HepG2 (cell line): Measurements from ENCODE around the gene C10orf53. TPM values are rescaled to one million over a fixed set of nuclear protein-coding genes. Genes with fewer than 3 reads are reported as not detected.

Source experiments
- ATAC-seq: fragments of 200-7000 bp; cut with Tn5 transposase; 3 replicates; pipeline ENCODE4 v1.9.1; 2020; ENCODE audit warnings: mild to moderate bottlenecking, moderate library complexity
- BruUV-seq: library from RNA; stranded (reverse); fragments of 400-500 nt; replicated peaks from 2 replicates; lab custom pipeline; 2021; lab: Mats Ljungman, UMichigan
- CTCF ChIA-PET: fragments of 300-600 bp; formaldehyde crosslinking; extraction: SDS; loops from one replicate; lab custom pipeline; 2021; ENCODE audit warnings: low total read pairs, inconsistent platforms, low intra/inter-chr PET ratio; lab: Yijun Ruan, JAX
- POLR2A ChIA-PET: fragments of 350-600 bp; sonication (Branson Sonifier 250); formaldehyde crosslinking; loops from one replicate; lab custom pipeline; 2020; ENCODE audit warnings: antibody characterized with exemption, inconsistent platforms; lab: Yijun Ruan, JAX
- DNase-seq: peaks from one replicate; pipeline ENCODE4 v3.0.0-alpha.2; 2015; ENCODE audit warnings: low spot score
- FAIRE-seq: peaks from 3 replicates; lab custom pipeline; 2011; peaks lifted over from hg19 to GRCh38; lab: Jason Lieb, UNC
- H2AFZ ChIP-seq: one replicate; pipeline ENCODE4 v1.6.1; 2011; ENCODE audit warnings: low read length, inconsistent platforms
- H3K27ac ChIP-seq: fragments of 300-600 bp; 3 replicates; pipeline ENCODE4 v1.8.0; 2011; ENCODE audit warnings: mixed run types, mild to moderate bottlenecking, mixed read lengths, low read length, inconsistent platforms; ENCODE audit not compliant: insufficient read depth; ENCODE audit errors: extremely low read length
- H3K27me3 ChIP-seq, 2 experiments: fragments of 200-600 bp in 1 of 2; 2 replicates in 1 of 2; 3 replicates in 1 of 2; pipeline versions ENCODE4 v1.6.0 to v1.8.0; 2011; ENCODE audit warnings: low read length in 2 of 2, mild to moderate bottlenecking in 2 of 2, moderate library complexity in 2 of 2, inconsistent platforms in 1 of 2; ENCODE audit not compliant: insufficient read depth in 2 of 2, control insufficient read depth in 1 of 2
- H3K36me3 ChIP-seq, 2 experiments: fragments of 200-600 bp in 1 of 2; replicated peaks in 1 of 2; 2 replicates in 1 of 2; 3 replicates in 1 of 2; pipeline versions ENCODE4 v1.5.1 to v1.8.0; 2011; ENCODE audit warnings: low read length in 2 of 2, inconsistent platforms in 1 of 2; ENCODE audit not compliant: insufficient read depth in 2 of 2, control insufficient read depth in 1 of 2
- H3K4me1 ChIP-seq: 2 replicates; pipeline ENCODE4 v1.5.1; 2012; ENCODE audit warnings: low read length, inconsistent platforms; ENCODE audit not compliant: insufficient read depth
- H3K4me2 ChIP-seq: 2 replicates; pipeline ENCODE4 v1.6.0; 2011; ENCODE audit warnings: low read depth, low read length, inconsistent platforms
- H3K4me3 ChIP-seq, 3 experiments: fragments of 200-600 bp in 1 of 3; sonication (generic), shearing (Covaris generic) in 1 of 3; replicated peaks in 1 of 3; 2 replicates each; pipeline ENCODE4 v1.5.1; 2011 to 2016; ENCODE audit warnings: low read length in 3 of 3, inconsistent platforms in 2 of 3, low read depth in 2 of 3, mild to moderate bottlenecking in 2 of 3, control low read depth in 1 of 3, mixed read lengths in 1 of 3; ENCODE audit not compliant: insufficient read depth in 1 of 3
- H3K79me2 ChIP-seq: one replicate; pipeline ENCODE4 v1.6.1; 2011; ENCODE audit warnings: low read length, inconsistent platforms; ENCODE audit not compliant: insufficient read depth
- H3K9ac ChIP-seq: 2 replicates; pipeline ENCODE4 v1.6.0; 2011; ENCODE audit warnings: mild to moderate bottlenecking, low read depth, low read length, inconsistent platforms; ENCODE audit not compliant: insufficient read depth
- H3K9me3 ChIP-seq: 2 replicates; pipeline ENCODE4 v1.5.1; 2012; ENCODE audit warnings: mild to moderate bottlenecking, low read length
- H4K20me1 ChIP-seq: 2 replicates; pipeline ENCODE4 v1.6.0; 2011; ENCODE audit warnings: inconsistent platforms, mild to moderate bottlenecking, low read length, moderate library complexity; ENCODE audit not compliant: insufficient read depth
- FLYWCH1 ChIP-seq: sonication (generic); formaldehyde crosslinking; IDR thresholded peaks from 2 replicates; pipeline ENCODE4 v1.8.1; 2023; ENCODE audit warnings: mild to moderate bottlenecking, missing genetic modification reagents
- HDAC1 ChIP-seq: sonication (generic); formaldehyde crosslinking; IDR thresholded peaks from 2 replicates; pipeline ENCODE4 v1.5.1; 2020; ENCODE audit warnings: mild to moderate bottlenecking, missing genetic modification reagents
- MAFG ChIP-seq: sonication (generic); formaldehyde crosslinking; IDR thresholded peaks from 2 replicates; pipeline ENCODE4 v1.5.1; 2020; ENCODE audit warnings: mild to moderate bottlenecking, missing genetic modification reagents
- NFKBIZ ChIP-seq: IDR thresholded peaks from 2 replicates; pipeline ENCODE4 v1.6.1; 2018; ENCODE audit warnings: missing genetic modification reagents, missing compliant biosample characterization
- SIN3A ChIP-seq: IDR thresholded peaks from 2 replicates; pipeline ENCODE4 v1.6.1; 2011; ENCODE audit warnings: low read depth, mild to moderate bottlenecking, control low read depth, low read length, borderline replicate concordance
- ZBTB39 ChIP-seq: sonication (generic); formaldehyde crosslinking; IDR thresholded peaks from 2 replicates; pipeline ENCODE4 v1.5.0; 2020; ENCODE audit warnings: missing genetic modification reagents
- ZMYM3 ChIP-seq: sonication (generic); formaldehyde crosslinking; IDR thresholded peaks from 2 replicates; pipeline ENCODE4 v1.5.1; 2020; ENCODE audit warnings: mild to moderate bottlenecking, missing genetic modification reagents
- ZNF12 ChIP-seq: sonication (generic); formaldehyde crosslinking; IDR thresholded peaks from 2 replicates; pipeline ENCODE4 v1.5.0; 2020; ENCODE audit warnings: missing genetic modification reagents
- ZNF335 ChIP-seq: sonication (generic); formaldehyde crosslinking; IDR thresholded peaks from 2 replicates; pipeline ENCODE4 v1.4.0; 2020; ENCODE audit warnings: missing genetic modification reagents
- ZZZ3 ChIP-seq: sonication (generic); formaldehyde crosslinking; IDR thresholded peaks from 2 replicates; pipeline ENCODE4 v1.4.0; 2020; ENCODE audit warnings: missing genetic modification reagents, mild to moderate bottlenecking, borderline replicate concordance
- WGBS: methylation state at CpG from one replicate; pipeline ENCODE4 v1.1.6; 2017; ENCODE audit warnings: low lambda C conversion rate; 5-methylcytosine and 5-hydroxymethylcytosine counted together
- in situ Hi-C: cut with HindIII; loops from 2 replicates; pipeline ENCODE4 v1.10.0; 2017; ENCODE audit warnings: low pct_unique_long_range_greater_than_20kb; ENCODE audit not compliant: extremely low pct_ligation_motif_present
- intact Hi-C: fragments of 100-400 bp; cut with micrococcal nuclease; formaldehyde crosslinking; loops from one replicate; pipeline ENCODE4 v1.10.0; 2022; ENCODE audit not compliant: unreplicated experiment
- polyA plus RNA-seq, 8 experiments: library from polyadenylated mRNA; depleted of rRNA in 3 of 8; stranded (reverse) in 7 of 8; unstranded in 1 of 8; fragments of >200 nt; fragmentation: Illumina TruSeq in 4 of 8; extraction: Trizol in 4 of 8; gene quantifications; 2 replicates each; pipeline versions ENCODE4 v1.2.1 to v1.2.3, GENCODE V29; 2011 to 2016; ENCODE audit warnings: low read depth in 4 of 8, missing spikeins in 1 of 8, mixed read lengths in 1 of 8; ENCODE audit not compliant: insufficient read depth in 1 of 8
- total RNA-seq, 5 experiments: library from RNA; depleted of rRNA; stranded (reverse); fragments of >200 nt; fragmentation: Illumina TruSeq; extraction: Trizol; gene quantifications; 2 replicates each; pipeline ENCODE4 v1.2.3, GENCODE V29; 2016; ENCODE audit warnings: low read depth in 1 of 5
- TF ChIP-seq, protein P1 (sequence below): sonication (generic); formaldehyde crosslinking; IDR thresholded peaks from 2 replicates; pipeline ENCODE4 v1.4.0; 2020; ENCODE audit warnings: missing genetic modification reagents

C10orf53 gene
- total and polyA plus RNA-seq, 2 of the 13 experiments (the other 11 are each of a cell fraction or from before 2014, with no cell fraction given), result not detected

DNA sequence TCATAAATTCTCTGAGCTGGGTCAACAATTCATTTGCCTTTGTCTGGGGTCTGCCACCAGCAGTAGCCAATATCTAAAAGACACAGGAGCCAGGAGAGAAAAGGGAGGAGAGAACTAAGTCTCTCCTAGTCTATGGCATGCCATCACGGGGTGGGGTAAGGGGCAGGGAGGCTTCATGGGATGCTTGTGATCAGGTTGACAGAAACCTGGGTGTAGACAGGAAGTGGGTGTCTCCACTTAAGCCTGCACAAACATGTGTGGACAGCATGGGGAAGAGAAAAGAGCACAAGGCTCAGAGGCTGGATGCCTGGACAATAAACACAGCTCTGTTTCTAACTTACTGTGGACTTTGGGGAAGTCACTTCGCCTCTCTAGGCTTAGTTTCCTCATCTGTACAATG lies 11.5 kb upstream of the C10orf53 start (continued):
- TF ChIP-seq, protein P1, sequence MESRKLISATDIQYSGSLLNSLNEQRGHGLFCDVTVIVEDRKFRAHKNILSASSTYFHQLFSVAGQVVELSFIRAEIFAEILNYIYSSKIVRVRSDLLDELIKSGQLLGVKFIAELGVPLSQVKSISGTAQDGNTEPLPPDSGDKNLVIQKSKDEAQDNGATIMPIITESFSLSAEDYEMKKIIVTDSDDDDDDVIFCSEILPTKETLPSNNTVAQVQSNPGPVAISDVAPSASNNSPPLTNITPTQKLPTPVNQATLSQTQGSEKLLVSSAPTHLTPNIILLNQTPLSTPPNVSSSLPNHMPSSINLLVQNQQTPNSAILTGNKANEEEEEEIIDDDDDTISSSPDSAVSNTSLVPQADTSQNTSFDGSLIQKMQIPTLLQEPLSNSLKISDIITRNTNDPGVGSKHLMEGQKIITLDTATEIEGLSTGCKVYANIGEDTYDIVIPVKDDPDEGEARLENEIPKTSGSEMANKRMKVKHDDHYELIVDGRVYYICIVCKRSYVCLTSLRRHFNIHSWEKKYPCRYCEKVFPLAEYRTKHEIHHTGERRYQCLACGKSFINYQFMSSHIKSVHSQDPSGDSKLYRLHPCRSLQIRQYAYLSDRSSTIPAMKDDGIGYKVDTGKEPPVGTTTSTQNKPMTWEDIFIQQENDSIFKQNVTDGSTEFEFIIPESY (CRISPR knock-in tag), result no peak
- no peak for TF ChIP-seq FLYWCH1 (CRISPR knock-in tag)

GRCh38 chr10:49668684-49669083 lies 10.8 kb upstream of the C10orf53 start:
- Histone ChIP-seq H3K36me3 (no peaks in the 10 kb centered on the region), H3K9me3 (no peaks in the 10 kb centered on the region), H3K4me3 (no peak overlapping the region), H3K27ac (no peak overlapping the region), H4K20me1 (no peaks in the 10 kb centered on the region), H2AFZ (no peak overlapping the region), H3K4me1 (no peaks in the 10 kb centered on the region), H3K27me3 (peaks cover 0 to 10% of the 10 kb centered on the region in 2 experiments; a peak in 3 of 5 replicates), H3K9ac (no peak overlapping the region), H3K4me2 (no peak overlapping the region), H3K79me2 (no peaks in the 10 kb centered on the region)
- in situ Hi-C loops, result no loop called here
- TF ChIP-seq ZBTB39 (CRISPR knock-in tag) (no peak), HDAC1 (CRISPR knock-in tag) (no peak), NFKBIZ (CRISPR knock-in tag) (no peak), MAFG (CRISPR knock-in tag) (no peak), ZZZ3 (CRISPR knock-in tag) (no peak), ZMYM3 (no peak), SIN3A (no peak), ZNF12 (CRISPR knock-in tag) (no peak), ZNF335 (CRISPR knock-in tag) (no peak)
- POLR2A ChIA-PET, result no interaction called here
- WGBS, result 3% methylated on average over 6 of the region's 6 CpGs
- DNase-seq, result no peak
- no TSS peak for BruUV-seq
- intact Hi-C loops, result no loop called here
- CTCF ChIA-PET, result no interaction called here
- FAIRE-seq, result no peak
- no peak for ATAC-seq
